ENCODE data around the gene PTBP3.

The PTBP3 gene

GRCh38 chr9:112332977-112333638, at the start of gene PTBP3:
Gene PTBP3 (minus strand): TSS chr9:112333619. CDS start chr9:112297865, 35,754 bp downstream.
- TF ChIP-seq CTCF (IDR thresholded peaks at IDR 0.05; ENCODE audit: insufficient read depth, missing control alignments): no peak
- no peak for FAIRE-seq
- DNase-seq (ENCODE audit: insufficient read length, low spot score): no peak

- DNase-seq (ENCODE audit: insufficient read length, low spot score) (no peak), FAIRE-seq (no peak)
- no peak for TF ChIP-seq CTCF (IDR thresholded peaks at IDR 0.05; ENCODE audit: insufficient read depth, missing control alignments)
Observed at GRCh38 chr9:112382501-112383364, 49.3 kb upstream of the PTBP3 start.

- FAIRE-seq: no peak
- no peak for TF ChIP-seq CTCF (IDR thresholded peaks at IDR 0.05; ENCODE audit: insufficient read depth, missing control alignments)
Observed at GRCh38 chr9:112382066-112382465, 48.6 kb upstream of the PTBP3 start.

GRCh38 chr9:112380825-112381221, 47.4 kb upstream of the PTBP3 start:
- FAIRE-seq (no peak), DNase-seq (ENCODE audit: insufficient read length, low spot score) (no peak)
- no peak for TF ChIP-seq CTCF (IDR thresholded peaks at IDR 0.05; ENCODE audit: insufficient read depth, missing control alignments)

More at GRCh38 chr9:112382066-112382465, 48.6 kb upstream of the PTBP3 start:
- DNase-seq (ENCODE audit: insufficient read length, low spot score): no peak

GRCh38 chr9:112380102-112380824, 46.8 kb upstream of the PTBP3 start, which contains the start of gene HSDL2:
Gene HSDL2 (plus strand): TSS chr9:112380108. CDS start chr9:112380164, 56 bp downstream.
- no peak for FAIRE-seq
- TF ChIP-seq CTCF (IDR thresholded peaks at IDR 0.05; ENCODE audit: insufficient read depth, missing control alignments): no peak
- no peak for DNase-seq (ENCODE audit: insufficient read length, low spot score)

- no peak for TF ChIP-seq CTCF (IDR thresholded peaks at IDR 0.05; ENCODE audit: insufficient read depth, missing control alignments)
- FAIRE-seq: no peak
- DNase-seq (ENCODE audit: insufficient read length, low spot score): peak; percentile 73
Observed at GRCh38 chr9:112379177-112380101, 46.0 kb upstream of the PTBP3 start.

All from D721Med (cell line).